HG03378 (cell line): Measurements from ENCODE around the gene KIAA0319L.

ENCODE experiments used
- ATAC-seq: cut with Tn5 transposase; IDR thresholded peaks from one replicate; pipeline ENCODE4 v1.9.1; 2021; ENCODE audit warnings: mild to moderate bottlenecking, moderate library complexity; ENCODE audit not compliant: unreplicated experiment

KIAA0319L gene

GRCh38 chr1:35539073-35539823 is 18.0 kb downstream of the KIAA0319L start:
- ATAC-seq, result no peak

- ATAC-seq, result no peak
These were observed 19.4 kb downstream of the KIAA0319L start for GRCh38 chr1:35537806-35538205.

GRCh38 chr1:35536556-35537162 is 20.5 kb downstream of the KIAA0319L start:
- no peak for ATAC-seq

- ATAC-seq, result no peak
These were observed 22.0 kb downstream of the KIAA0319L start for GRCh38 chr1:35535243-35535642.

- no peak for ATAC-seq
These were observed 23.6 kb downstream of the KIAA0319L start for GRCh38 chr1:35533586-35533985.

- no peak for ATAC-seq
These were observed 24.5 kb downstream of the KIAA0319L start for GRCh38 chr1:35532497-35533223.

GRCh38 chr1:35531368-35531767 is 25.8 kb downstream of the KIAA0319L start:
- ATAC-seq, result no peak

- ATAC-seq, result no peak
These were observed 26.3 kb downstream of the KIAA0319L start for GRCh38 chr1:35530946-35531345.

GRCh38 chr1:35530168-35530567 is 27.0 kb downstream of the KIAA0319L start:
- ATAC-seq, result no peak

- no peak for ATAC-seq
These were observed 33.1 kb downstream of the KIAA0319L start for GRCh38 chr1:35524106-35524505.

- ATAC-seq, result no peak
These were observed 37.8 kb downstream of the KIAA0319L start for GRCh38 chr1:35519432-35519831.

GRCh38 chr1:35518183-35518582 is 39.0 kb downstream of the KIAA0319L start:
- no peak for ATAC-seq

GRCh38 chr1:35511305-35511704 is 45.9 kb downstream of the KIAA0319L start:
- ATAC-seq, result no peak

- no peak for ATAC-seq
These were observed 47.6 kb downstream of the KIAA0319L start for GRCh38 chr1:35509558-35509957.

GRCh38 chr1:35507947-35508346 is 49.3 kb downstream of the KIAA0319L start:
- ATAC-seq, result no peak

- ATAC-seq, result no peak
These were observed 50.0 kb downstream of the KIAA0319L start for GRCh38 chr1:35506960-35507912.

- ATAC-seq, result no peak
These were observed 51.0 kb downstream of the KIAA0319L start for GRCh38 chr1:35505911-35506798.

GRCh38 chr1:35502242-35502641 is 55.0 kb downstream of the KIAA0319L start:
- ATAC-seq, result no peak

- no peak for ATAC-seq
These were observed 56.8 kb downstream of the KIAA0319L start for GRCh38 chr1:35500439-35500838.

- ATAC-seq, result no peak
These were observed 57.5 kb downstream of the KIAA0319L start for GRCh38 chr1:35499652-35500176.
